Endothelial cell (in vitro differentiated cells): ENCODE results near the gene CFAP251. TPM values are rescaled to one million over a fixed set of nuclear protein-coding genes. Genes with fewer than 3 reads are reported as not detected.

Source experiments
- DNase-seq: peaks from one replicate; pipeline ENCODE4 v3.0.0; 2021; ENCODE audit warnings: low spot score
- H3K27ac Mint-ChIP-seq: one replicate; pipeline ENCODE4 v1.8.0; 2021; ENCODE audit warnings: mixed read lengths, inconsistent platforms; ENCODE audit not compliant: unreplicated experiment
- H3K27me3 Mint-ChIP-seq: one replicate; pipeline ENCODE4 v1.8.0; 2021; ENCODE audit warnings: mild to moderate bottlenecking, moderate library complexity, mixed read lengths, inconsistent platforms; ENCODE audit not compliant: unreplicated experiment
- H3K36me3 Mint-ChIP-seq: one replicate; pipeline ENCODE4 v1.8.0; 2021; ENCODE audit warnings: mild to moderate bottlenecking, low read depth, mixed read lengths, inconsistent platforms; ENCODE audit not compliant: unreplicated experiment
- H3K4me1 Mint-ChIP-seq: one replicate; pipeline ENCODE4 v1.8.0; 2021; ENCODE audit warnings: mild to moderate bottlenecking, mixed read lengths, inconsistent platforms; ENCODE audit not compliant: unreplicated experiment
- H3K4me3 Mint-ChIP-seq: one replicate; pipeline ENCODE4 v1.8.0; 2021; ENCODE audit warnings: mild to moderate bottlenecking, mixed read lengths, inconsistent platforms; ENCODE audit not compliant: unreplicated experiment
- H3K9me3 Mint-ChIP-seq: one replicate; pipeline ENCODE4 v1.8.0; 2021; ENCODE audit warnings: mixed read lengths, inconsistent platforms; ENCODE audit not compliant: unreplicated experiment
- total RNA-seq: library from RNA; stranded (reverse); fragmentation: NEBNext Ultra II Directional; extraction: Animal tissue kit (Norgen Biotek cat#: 25700); gene quantifications from one replicate; pipeline ENCODE4 v1.2.1, GENCODE V29; 2021; ENCODE audit not compliant: unreplicated experiment
- TF ChIP-seq, protein P1 (sequence below): fragments of 200-600 bp; sonication (generic); IDR thresholded peaks from one replicate; pipeline ENCODE4 v1.5.0; 2021; ENCODE audit warnings: antibody characterized with exemption; ENCODE audit not compliant: unreplicated experiment

Gene CFAP251
- total RNA-seq, 1 donor from 2014 or later: 0.80 TPM

DNA sequence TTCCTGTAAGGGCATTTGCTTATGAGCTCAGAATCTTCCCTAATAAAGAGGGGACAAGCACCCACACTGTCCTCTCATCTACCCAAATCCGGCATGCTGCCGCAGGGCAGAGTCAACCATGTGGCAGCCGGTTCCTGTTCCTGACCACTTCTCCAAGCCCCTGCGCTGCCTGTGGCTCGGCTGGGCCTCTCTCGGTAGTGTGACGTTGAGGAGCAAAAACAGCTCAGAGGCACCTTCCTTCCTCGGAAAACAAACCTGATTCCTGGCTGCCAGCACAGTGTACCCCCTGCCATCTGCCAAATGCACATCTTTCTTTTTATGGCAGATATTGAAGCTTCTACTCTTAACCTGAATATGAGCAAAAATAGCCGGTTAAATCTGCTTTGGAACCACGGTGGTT lies 50.5 kb downstream of the CFAP251 start:
- H3K27ac Mint-ChIP-seq: no peak overlapping the region
- no peak overlapping the region for H3K4me3 Mint-ChIP-seq
- TF ChIP-seq, protein P1, sequence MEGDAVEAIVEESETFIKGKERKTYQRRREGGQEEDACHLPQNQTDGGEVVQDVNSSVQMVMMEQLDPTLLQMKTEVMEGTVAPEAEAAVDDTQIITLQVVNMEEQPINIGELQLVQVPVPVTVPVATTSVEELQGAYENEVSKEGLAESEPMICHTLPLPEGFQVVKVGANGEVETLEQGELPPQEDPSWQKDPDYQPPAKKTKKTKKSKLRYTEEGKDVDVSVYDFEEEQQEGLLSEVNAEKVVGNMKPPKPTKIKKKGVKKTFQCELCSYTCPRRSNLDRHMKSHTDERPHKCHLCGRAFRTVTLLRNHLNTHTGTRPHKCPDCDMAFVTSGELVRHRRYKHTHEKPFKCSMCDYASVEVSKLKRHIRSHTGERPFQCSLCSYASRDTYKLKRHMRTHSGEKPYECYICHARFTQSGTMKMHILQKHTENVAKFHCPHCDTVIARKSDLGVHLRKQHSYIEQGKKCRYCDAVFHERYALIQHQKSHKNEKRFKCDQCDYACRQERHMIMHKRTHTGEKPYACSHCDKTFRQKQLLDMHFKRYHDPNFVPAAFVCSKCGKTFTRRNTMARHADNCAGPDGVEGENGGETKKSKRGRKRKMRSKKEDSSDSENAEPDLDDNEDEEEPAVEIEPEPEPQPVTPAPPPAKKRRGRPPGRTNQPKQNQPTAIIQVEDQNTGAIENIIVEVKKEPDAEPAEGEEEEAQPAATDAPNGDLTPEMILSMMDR: no peak
- DNase-seq: no peak
- H3K9me3 Mint-ChIP-seq: peaks cover 6% of the 10 kb centered on the region
- no peaks in the 10 kb centered on the region for H3K4me1 Mint-ChIP-seq
- peaks cover 2% of the 10 kb centered on the region for H3K27me3 Mint-ChIP-seq
- peaks cover 4% of the 10 kb centered on the region for H3K36me3 Mint-ChIP-seq

DNA sequence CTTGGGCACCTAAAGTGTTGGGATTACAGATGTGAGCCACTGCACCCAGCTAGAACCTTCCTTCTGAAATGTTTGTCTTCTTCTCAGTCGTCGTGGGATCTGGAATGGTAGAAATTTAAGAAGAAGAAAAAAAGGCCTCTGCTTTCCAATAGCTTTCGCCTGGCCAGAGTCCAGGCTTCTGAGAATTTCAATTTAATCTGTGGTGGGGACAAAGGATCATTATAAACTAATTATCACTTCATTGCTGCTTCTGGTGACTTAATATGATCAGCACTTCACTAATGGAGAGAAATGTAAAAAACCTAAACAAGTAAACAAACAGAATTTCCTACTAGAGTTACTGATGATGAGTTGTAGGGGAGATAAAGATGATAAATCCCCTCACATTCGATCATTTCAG lies 51.3 kb downstream of the CFAP251 start:
- H3K4me3 Mint-ChIP-seq: no peak overlapping the region
- DNase-seq: no peak
- H3K27ac Mint-ChIP-seq: peak overlapping the region; percentile 36
- H3K4me1 Mint-ChIP-seq: no peaks in the 10 kb centered on the region
- TF ChIP-seq, protein P1: no peak
- H3K9me3 Mint-ChIP-seq: peaks cover 6% of the 10 kb centered on the region
- H3K36me3 Mint-ChIP-seq: peaks cover 4% of the 10 kb centered on the region
- peaks cover 2% of the 10 kb centered on the region for H3K27me3 Mint-ChIP-seq

DNA sequence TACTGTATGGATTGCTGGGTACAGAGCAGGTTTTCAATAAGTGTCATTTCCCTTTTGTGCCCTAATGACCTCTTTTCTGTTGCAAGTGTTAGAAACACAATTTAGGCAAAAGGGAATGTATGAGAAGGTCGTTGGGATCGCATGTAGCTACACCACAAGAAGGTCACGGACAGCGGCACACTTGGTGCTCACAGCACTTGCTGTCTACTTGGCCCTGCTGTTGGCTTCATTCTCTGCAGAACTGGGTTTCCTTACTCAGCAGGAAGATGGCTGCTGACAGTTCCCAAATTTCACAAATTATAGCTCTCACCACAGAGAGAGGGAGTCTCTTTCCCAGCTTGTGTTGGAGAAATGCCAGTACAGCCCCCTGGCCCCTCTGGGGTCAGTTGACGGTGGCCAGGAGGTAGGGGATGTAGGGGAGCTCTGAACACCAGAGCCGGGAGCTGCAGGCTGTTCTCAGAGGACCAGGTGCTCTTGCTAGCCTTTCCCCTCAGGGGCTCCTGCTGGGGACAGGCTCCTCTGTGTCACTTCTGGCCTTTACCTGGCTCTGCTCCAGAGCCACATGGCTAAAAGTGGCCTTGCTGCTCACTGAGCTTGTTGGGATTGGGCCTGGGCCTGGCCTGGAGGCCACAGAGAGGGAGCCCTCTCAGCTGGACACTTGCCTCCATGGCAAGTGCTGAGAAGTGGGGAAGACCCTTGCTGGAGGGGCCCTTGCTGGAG lies 52.3 kb downstream of the CFAP251 start:
- H3K27me3 Mint-ChIP-seq: peaks cover 4% of the 10 kb centered on the region
- H3K4me1 Mint-ChIP-seq: no peaks in the 10 kb centered on the region
- H3K4me3 Mint-ChIP-seq: no peak overlapping the region
- TF ChIP-seq, protein P1: no peak
- H3K27ac Mint-ChIP-seq: no peak overlapping the region
- peaks cover 6% of the 10 kb centered on the region for H3K9me3 Mint-ChIP-seq
- H3K36me3 Mint-ChIP-seq: peaks cover 4% of the 10 kb centered on the region
- no peak for DNase-seq

DNA sequence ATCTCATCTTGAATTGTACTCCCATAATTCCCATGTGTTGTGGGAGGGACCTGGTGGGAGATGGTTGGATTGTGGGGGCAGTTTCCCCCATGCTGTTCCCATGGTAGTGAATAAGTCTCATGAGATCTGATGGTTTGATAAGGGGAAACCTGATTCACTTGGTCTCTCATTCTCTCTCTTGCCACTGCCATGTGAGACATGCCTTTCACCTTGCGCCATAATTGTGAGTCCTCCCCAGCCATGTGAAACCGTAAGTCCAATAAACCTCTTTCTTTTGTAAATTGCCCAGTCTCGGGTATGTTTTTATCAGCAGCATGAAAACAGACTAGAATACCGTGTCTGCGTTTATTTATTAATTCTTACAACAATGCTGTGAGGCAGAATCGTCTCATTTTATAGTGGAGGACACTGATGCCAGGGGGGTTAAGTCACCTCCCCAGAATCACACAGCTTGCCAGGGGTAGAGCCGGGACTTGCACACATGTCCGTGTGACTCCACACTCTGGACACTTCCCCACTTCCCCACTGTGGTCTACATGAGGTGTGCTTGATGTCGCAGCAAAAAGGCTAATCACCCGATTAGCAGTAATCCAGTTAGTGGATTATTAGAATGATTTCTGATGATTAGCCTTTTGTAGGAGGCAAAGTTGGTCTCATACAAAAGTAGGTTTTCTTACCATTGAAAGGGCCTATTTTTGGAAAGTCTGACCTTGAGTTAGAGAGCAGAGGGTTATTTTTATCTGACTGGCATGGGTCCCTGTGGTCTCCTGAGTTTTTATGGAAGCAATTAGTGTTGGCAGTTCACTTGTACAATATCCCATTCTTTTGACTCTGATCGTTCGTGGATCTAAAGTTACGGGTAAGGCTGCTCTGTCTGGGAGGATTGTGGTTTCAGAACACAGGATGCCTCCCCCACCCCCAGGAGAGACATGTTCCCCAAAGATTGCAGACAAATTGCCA lies 55.9 kb downstream of the CFAP251 start:
- peaks cover 6% of the 10 kb centered on the region for H3K9me3 Mint-ChIP-seq
- H3K4me3 Mint-ChIP-seq: no peak overlapping the region
- peaks cover 4% of the 10 kb centered on the region for H3K36me3 Mint-ChIP-seq
- H3K27ac Mint-ChIP-seq: no peak overlapping the region
- DNase-seq: no peak
- TF ChIP-seq, protein P1: no peak
- peaks cover 4% of the 10 kb centered on the region for H3K27me3 Mint-ChIP-seq
- no peaks in the 10 kb centered on the region for H3K4me1 Mint-ChIP-seq
